Activated B cell treated with CpG ODN at 0.5 μM for 24 hours (primary cell): Measurements from ENCODE around the gene ZMAT3. TPM values are rescaled to one million over a fixed set of nuclear protein-coding genes. Genes with fewer than 3 reads are reported as not detected.
A peak's percentile ranks its signal among the peaks of the same experiment; 100 is the strongest.

Source experiments
- ATAC-seq: fragments of 200-7000 bp; cut with Tn5 transposase; one replicate; pipeline ENCODE4 v1.10.0; 2021; ENCODE audit warnings: low read depth, mild to moderate bottlenecking, moderate library complexity
- CTCF ChIA-PET: fragments of 350-600 bp; sonication (Branson Sonifier 250); formaldehyde crosslinking; loops from one replicate; lab custom pipeline; 2021; ENCODE audit warnings: antibody characterized with exemption; lab: Charles Lee
- POLR2A ChIA-PET: fragments of 350-600 bp; sonication (Branson Sonifier 250); formaldehyde crosslinking; loops from one replicate; lab custom pipeline; 2021; ENCODE audit warnings: antibody characterized with exemption; lab: Charles Lee
- DNase-seq: peaks from one replicate; pipeline ENCODE4 v3.0.0; 2022
- H3K27ac Mint-ChIP-seq: one replicate; pipeline ENCODE4 v1.8.0; 2020; ENCODE audit warnings: mixed read lengths
- H3K27me3 Mint-ChIP-seq: one replicate; pipeline ENCODE4 v1.8.0; 2021; ENCODE audit warnings: mixed read lengths
- H3K36me3 Mint-ChIP-seq: one replicate; pipeline ENCODE4 v1.8.0; 2021; ENCODE audit warnings: low read depth, mixed read lengths
- H3K4me1 Mint-ChIP-seq: one replicate; pipeline ENCODE4 v1.8.0; 2021; ENCODE audit warnings: mixed read lengths
- H3K4me3 Mint-ChIP-seq: one replicate; pipeline ENCODE4 v1.8.0; 2020; ENCODE audit warnings: mild to moderate bottlenecking, mixed read lengths
- H3K9me3 Mint-ChIP-seq: one replicate; pipeline ENCODE4 v1.8.0; 2020; ENCODE audit warnings: mixed read lengths
- intact Hi-C: fragments of 100-400 bp; cut with micrococcal nuclease; formaldehyde crosslinking; loops from one replicate; pipeline ENCODE4 v1.15.1; 2024
- total RNA-seq: library from RNA; stranded (reverse); gene quantifications from 2 replicates; pipeline ENCODE4 v1.2.3, GENCODE V29; 2022
- TF ChIP-seq, protein P1 (sequence below): fragments of 200-600 bp; IDR thresholded peaks from one replicate; pipeline ENCODE4 v1.8.0; 2022; ENCODE audit warnings: antibody characterized with exemption, mild to moderate bottlenecking

The ZMAT3 gene
- total RNA-seq, 1 donor from 2014 or later, result 32.0 TPM

DNA sequence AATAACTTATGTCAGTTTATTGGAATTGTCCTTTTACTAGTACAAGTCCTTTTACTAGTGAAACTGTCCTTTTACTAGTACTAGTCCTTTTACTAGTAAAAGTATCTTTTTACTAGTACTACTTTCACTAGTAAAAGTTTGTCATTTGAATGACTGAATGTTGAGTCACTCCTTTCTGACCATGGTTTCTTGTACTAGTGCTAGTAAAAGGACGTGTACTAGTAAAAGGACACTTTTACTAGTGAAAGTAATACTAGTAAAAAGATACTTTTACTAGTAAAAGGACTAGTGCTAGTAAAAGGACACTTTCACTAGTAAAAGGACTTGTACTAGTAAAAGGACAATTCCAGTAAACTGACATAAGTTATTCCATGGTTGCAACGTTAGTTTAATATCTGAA, 96.3 kb downstream of the ZMAT3 start:
- DNase-seq (no peak), ATAC-seq (no peak)
- H3K4me1 Mint-ChIP-seq, result peaks cover 2% of the 10 kb centered on the region
- H3K9me3 Mint-ChIP-seq, result peaks cover 7% of the 10 kb centered on the region
- ChIA-PET POLR2A (interaction anchor here (0.6 kb wide), 1 partner anchor 268 kb away, joined by 3 read pairs; no protein-coding TSS in a partner anchor), CTCF (no interaction called here)
- intact Hi-C loops, result no loop called here
- no peak overlapping the region for H3K27ac Mint-ChIP-seq
- H3K4me3 Mint-ChIP-seq, result no peak overlapping the region
- H3K27me3 Mint-ChIP-seq, result no peaks in the 10 kb centered on the region
- H3K36me3 Mint-ChIP-seq, result peaks cover 8% of the 10 kb centered on the region
- TF ChIP-seq, protein P1, sequence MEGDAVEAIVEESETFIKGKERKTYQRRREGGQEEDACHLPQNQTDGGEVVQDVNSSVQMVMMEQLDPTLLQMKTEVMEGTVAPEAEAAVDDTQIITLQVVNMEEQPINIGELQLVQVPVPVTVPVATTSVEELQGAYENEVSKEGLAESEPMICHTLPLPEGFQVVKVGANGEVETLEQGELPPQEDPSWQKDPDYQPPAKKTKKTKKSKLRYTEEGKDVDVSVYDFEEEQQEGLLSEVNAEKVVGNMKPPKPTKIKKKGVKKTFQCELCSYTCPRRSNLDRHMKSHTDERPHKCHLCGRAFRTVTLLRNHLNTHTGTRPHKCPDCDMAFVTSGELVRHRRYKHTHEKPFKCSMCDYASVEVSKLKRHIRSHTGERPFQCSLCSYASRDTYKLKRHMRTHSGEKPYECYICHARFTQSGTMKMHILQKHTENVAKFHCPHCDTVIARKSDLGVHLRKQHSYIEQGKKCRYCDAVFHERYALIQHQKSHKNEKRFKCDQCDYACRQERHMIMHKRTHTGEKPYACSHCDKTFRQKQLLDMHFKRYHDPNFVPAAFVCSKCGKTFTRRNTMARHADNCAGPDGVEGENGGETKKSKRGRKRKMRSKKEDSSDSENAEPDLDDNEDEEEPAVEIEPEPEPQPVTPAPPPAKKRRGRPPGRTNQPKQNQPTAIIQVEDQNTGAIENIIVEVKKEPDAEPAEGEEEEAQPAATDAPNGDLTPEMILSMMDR, result no peak

DNA sequence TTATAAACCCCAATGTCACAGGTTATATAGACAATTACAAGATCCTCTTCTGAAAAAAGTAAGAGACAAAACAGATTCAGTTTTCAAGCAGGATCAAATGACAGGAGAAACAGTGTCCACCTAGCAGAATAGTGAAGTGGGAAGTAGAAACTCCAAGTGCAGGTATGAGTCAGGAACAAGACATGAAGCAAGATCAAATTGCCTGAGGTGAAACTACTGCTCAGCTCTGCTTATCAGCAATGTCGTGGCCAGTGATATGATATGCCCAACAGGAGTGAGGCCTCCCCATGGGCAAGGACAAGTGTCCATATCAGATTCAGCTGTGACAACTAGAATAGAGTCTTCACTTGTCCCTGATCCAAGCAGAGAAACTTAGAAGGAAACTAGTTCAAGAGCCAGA, 100.0 kb downstream of the ZMAT3 start:
- no peak overlapping the region for H3K27ac Mint-ChIP-seq
- H3K4me3 Mint-ChIP-seq, result no peak overlapping the region
- no peak for ATAC-seq

DNA sequence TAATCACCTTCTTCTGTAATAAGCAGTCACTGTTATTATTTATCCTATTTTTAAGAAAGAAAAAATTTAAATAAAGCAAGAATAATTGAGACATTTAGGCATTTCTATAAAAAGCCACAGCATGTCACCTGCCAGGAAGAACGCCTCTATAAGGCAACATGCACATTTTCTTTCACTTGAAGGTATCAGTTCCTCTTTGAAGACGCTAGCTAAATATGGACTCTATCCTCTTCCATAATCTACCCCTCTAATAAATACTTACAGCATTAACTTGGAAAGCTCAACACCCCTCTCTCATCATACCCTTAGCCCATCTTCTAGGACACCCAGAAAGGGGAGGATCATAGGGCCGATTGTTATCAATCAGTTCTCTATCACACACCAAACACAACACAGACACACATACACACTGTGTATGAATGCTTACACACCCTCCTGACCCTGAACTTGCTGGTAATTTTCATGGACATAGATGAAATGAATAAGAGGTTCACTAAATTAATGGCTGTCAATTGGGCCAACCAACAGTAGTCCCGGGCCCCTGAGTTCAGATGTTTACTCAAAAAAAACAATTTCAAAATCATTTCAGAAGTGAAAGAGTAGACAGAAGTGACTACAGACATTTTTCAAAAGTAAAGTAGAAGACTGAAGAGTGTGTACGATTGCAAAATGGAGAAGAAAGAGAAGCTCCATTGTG, 102.5 kb downstream of the ZMAT3 start:
- peaks cover 7% of the 10 kb centered on the region for H3K9me3 Mint-ChIP-seq
- H3K27ac Mint-ChIP-seq, result peak overlapping the region; percentile 79
- POLR2A ChIA-PET, result no interaction called here
- ATAC-seq, result peak; percentile 84
- CTCF ChIA-PET, result interaction anchor here (1.0 to 2.7 kb wide), 2 partner anchors 47 to 533 kb away, joined by 3 to 11 read pairs; no protein-coding TSS in a partner anchor
- H3K4me3 Mint-ChIP-seq, result peak overlapping the region; percentile 21
- H3K36me3 Mint-ChIP-seq, result peaks cover 6% of the 10 kb centered on the region
- peaks cover 46% of the 10 kb centered on the region for H3K4me1 Mint-ChIP-seq
- H3K27me3 Mint-ChIP-seq, result no peaks in the 10 kb centered on the region
- no peak for DNase-seq
- intact Hi-C loops, result loop anchor here (2.0 to 5.0 kb wide), 4 partner anchors 14 to 1917 kb away; no protein-coding TSS in a partner anchor
- TF ChIP-seq, protein P1, result no peak

More for the DNA sequence above, 100.0 kb downstream of the ZMAT3 start:
- intact Hi-C loops, result no loop called here
- Mint-ChIP-seq H3K27me3 (no peaks in the 10 kb centered on the region), H3K4me1 (peaks cover 35% of the 10 kb centered on the region), H3K36me3 (peaks cover 8% of the 10 kb centered on the region), H3K9me3 (peaks cover 7% of the 10 kb centered on the region)
- ChIA-PET CTCF (no interaction called here), POLR2A (no interaction called here)
- DNase-seq, result no peak
- TF ChIP-seq, protein P1, result no peak

Other genes starting within 250 kb of the ZMAT3 start
- 32.6 and 40.5 TPM in 2 replicates for gene PIK3CA, start 76.5 kb upstream of the ZMAT3 start, total RNA-seq
- 6.0 and 6.9 TPM in 2 replicates for gene KCNMB3, start 179.3 kb upstream of the ZMAT3 start, total RNA-seq